HG03520 (cell line): ENCODE data around the gene EMC8.
"Not testable (repeated sequence)": the region's sequence is repeated elsewhere in the genome, so short reads cannot be mapped to it uniquely, and the experiment has no call there.

ENCODE experiments used
- ATAC-seq: cut with Tn5 transposase; IDR thresholded peaks from one replicate; pipeline ENCODE4 v1.9.1; 2021; ENCODE audit warnings: mild to moderate bottlenecking, moderate library complexity; ENCODE audit not compliant: unreplicated experiment

Gene EMC8

DNA sequence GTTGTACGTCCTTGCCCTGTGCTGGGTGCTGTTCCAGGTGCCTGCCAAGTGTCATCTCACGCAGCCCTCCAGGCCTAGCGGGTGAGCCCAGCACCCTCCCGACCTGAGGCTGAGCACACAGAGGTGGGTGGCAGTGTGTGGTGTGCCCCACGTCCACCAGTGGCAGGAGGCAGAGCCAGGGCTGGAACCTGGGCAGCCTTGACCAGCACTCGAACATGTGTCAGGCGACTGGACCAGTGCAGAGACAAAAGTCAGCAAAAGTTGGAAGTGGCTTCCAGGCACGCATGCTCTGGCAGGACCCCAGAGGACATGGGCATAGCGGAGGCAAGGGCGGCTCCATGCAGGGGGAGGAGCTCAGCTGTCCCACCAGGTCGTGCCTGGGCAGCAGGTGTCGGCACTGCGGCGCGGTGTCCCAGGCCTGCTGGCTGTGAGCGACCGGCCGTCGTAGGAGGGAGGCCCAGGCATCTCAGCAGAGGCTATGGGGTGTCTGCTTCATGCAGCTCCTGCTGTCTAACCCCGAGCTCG is 35.9 kb upstream of the EMC8 start:
- no peak for ATAC-seq

DNA sequence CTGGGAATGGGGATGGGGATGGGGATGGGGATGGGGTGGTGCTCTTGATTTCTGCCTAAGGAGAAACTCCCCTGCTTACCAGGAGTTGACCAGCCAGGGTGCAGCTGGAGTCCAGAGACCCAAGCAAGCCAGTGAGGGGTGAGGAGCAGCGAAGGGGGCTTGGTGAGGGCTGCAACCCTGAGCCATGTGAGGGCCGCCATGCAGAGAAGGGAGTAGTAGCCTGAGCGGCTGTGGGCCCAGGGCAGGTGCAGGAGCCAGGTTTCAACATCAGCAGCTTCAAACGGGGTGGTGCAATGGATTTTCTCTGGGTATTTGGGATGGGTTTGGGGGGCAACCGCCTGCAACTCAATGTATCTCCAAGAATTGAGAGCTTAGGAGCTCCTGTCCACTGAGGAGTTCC is 35.4 kb upstream of the EMC8 start:
- no peak for ATAC-seq

DNA sequence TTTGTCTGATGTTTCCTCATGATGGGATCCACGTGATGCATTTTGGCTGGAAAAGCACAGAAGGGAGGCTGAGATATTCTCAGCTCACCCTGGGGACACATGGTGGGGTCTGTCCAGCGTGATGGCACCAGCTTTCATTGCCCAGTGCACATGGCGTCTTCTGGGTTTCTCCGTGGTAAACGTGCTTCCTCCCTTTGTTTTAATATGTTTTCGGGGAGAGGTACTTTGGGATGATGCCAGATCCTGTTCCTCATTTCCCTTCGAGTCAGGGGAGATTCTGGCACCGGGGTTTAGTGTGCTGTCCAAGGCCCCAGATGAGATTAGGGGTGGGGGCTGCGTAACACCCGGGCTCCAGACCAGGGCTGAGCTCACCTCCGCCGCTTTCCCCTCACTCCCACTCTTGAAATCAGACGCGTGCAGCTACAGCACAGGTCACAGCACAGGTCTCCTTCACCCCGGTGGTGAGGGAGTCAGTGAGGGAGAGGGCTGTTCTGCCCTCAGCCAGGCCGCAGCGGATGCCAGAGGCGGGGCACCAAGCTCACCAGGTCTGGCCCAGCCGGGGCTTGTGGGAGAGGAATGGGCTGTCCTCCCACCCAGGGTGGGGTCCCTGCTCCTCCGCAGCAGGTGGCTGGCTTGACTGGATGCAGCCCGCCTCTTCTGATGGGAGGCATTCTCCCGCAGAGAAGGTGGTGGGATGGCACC is 34.0 kb upstream of the EMC8 start:
- ATAC-seq = no peak

DNA sequence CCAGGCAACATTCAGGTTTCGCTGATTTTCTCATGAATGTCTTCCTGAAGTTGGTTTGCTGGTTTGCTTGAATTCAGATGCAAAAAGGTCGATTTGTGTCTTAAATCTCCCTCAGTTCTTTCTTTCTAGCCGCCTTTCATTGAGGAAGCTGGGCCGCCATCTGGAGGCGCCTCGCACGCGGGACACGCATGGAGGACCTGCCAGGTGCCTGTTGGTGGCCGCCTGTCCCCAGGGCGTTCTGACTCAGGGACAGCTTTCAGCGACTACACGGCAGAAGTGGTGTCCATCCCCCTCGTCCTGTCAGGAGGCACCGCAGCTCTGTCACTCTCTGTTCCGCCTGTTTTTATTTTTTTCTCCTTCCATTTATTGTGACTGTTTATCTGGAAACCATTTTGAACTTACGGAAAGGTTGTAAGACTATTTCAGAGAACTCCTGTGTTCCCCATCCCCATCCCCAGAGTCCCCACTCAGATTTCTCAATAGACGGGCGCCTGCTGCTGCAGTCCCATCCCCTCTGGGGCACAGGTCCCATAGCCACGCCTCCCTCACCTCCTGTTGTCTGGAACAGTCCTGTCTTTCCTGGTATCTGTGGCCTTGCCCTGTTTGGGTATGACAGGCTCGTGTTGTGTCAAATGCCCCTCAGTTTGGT is 33.4 kb upstream of the EMC8 start:
- no peak for ATAC-seq

- no peak for ATAC-seq
These were observed 31.5 kb upstream of the EMC8 start for GRCh38 chr16:85830821-85831220.

DNA sequence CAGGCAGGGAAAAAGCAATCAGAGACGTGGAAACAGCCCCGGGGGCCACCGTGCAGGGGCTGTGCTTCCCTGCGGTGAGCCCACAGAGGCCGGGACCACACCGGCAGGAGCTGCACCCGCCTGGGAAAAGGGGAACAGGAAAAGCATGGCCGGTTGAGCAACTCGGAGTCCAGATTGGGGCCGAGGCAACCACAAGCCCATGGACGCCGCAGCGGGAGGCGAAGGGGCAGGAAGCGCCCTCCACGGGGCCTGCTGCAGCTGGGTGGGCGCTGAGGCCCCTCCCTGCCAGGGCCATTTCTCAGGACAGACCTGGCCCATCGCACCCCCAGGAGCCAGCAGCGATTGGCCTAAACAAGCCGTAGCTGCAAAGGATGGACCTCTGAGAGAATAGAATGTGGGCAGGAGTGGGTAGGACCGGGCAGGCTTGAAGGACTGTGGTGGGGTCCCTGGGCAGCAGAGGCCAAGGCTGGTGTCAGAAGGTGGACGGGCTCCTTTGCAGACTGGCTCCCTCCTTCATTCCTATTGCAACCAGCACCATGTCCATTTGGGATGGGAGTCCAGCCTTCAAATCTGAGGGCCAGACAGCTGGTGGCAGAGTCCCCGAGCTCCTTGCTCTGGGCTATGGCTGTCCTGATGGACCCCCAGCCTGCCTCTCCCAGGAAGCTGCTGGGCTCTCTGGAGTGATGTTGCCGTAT is 30.6 kb upstream of the EMC8 start:
- no peak for ATAC-seq

GRCh38 chr16:85829171-85829719 is 29.9 kb upstream of the EMC8 start:
- no peak for ATAC-seq

GRCh38 chr16:85828166-85828565 is 28.8 kb upstream of the EMC8 start:
- ATAC-seq = no peak

GRCh38 chr16:85826686-85827247 is 27.4 kb upstream of the EMC8 start:
- ATAC-seq = no peak

DNA sequence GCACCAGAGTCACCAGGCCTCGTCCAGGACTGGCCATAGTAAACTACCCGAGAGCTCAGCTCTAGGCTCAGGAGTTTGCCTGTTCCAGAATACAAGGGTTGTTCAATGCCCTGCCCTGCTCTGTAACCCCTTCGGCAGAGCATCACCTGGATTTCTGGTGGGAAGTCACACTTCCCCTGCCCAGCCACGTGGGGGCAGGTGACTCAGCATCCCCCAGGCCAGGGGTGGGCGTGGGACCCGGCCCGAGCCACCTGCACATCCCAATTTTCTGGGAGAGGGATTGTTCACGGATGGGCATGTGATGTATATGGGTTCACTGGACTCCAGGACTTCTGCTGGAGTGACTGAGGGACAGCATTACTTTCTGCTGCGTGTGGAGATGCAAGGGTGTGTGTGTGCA is 26.0 kb upstream of the EMC8 start:
- no peak for ATAC-seq

DNA sequence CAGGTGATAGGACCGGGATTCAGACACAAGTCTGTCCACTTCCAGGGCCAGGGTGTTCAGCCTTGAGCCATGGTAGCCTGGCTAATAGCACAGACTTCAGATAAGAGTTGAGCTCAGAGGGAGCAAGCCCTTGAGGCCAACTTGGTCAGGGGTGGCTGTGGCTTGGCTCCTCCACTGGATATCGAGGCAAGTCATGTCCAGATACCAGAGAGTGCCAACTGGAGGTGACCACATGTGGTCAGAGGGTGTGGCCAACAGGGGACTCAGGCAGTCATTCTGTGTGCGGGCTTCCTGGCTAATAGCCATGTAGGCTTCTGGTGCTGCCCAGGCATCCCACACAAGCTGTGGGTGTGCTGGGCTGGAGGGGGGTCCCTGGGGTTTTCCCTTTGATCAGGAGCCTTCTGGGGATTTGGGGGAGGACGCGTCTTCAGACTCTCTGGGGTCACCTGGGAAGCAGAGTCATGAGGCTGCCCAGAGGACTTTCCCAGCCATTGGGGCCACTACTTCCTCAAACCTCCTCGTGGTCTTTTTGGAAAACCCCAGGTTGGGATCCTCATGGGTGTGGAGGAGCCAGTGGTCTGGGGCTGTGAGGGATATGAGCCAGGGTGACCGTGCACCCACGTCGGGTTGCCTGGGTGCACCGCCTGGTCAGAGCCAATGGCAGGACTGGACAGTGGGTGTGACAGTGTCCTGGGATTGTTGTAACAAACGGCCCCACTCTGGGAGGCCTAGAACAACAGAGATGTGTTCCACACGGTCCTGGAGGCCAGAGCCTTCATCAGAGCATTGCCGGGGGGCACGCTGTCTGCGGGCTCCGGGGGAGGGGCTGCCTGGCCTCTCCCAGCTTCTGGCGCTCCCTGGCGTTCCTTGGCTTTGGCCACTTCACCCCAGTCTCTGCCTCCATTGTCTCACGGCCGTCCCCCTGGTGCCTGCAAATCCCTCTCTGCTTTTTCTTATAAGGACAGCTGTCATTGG is 25.1 kb upstream of the EMC8 start:
- no peak for ATAC-seq

DNA sequence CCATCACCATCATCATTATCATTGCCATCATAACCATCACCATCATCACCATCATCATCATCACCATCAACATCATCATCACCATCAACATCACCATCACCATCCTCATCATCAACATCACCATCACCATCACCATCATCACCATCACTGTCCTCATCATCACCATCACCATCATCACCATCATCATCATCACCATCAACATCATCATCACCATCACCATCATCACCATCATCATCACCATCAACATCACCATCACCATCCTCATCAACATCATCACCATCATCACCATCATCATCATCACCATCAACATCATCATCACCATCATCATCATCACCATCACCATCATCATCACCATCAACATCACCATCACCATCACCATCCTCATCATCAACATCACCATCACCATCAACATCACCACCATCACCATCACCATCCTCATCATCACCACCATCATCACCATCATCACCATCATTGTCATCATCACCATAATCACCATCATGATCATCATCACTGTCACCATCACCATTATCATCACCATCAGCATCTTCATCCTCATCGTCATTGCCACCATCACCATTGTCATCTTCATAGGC is 24.1 kb upstream of the EMC8 start:
- ATAC-seq = no peak

GRCh38 chr16:85822145-85822544 is 22.8 kb upstream of the EMC8 start:
- ATAC-seq = no peak

- ATAC-seq = peak; percentile 52
These were observed 22.2 kb upstream of the EMC8 start for GRCh38 chr16:85821390-85822135.

DNA sequence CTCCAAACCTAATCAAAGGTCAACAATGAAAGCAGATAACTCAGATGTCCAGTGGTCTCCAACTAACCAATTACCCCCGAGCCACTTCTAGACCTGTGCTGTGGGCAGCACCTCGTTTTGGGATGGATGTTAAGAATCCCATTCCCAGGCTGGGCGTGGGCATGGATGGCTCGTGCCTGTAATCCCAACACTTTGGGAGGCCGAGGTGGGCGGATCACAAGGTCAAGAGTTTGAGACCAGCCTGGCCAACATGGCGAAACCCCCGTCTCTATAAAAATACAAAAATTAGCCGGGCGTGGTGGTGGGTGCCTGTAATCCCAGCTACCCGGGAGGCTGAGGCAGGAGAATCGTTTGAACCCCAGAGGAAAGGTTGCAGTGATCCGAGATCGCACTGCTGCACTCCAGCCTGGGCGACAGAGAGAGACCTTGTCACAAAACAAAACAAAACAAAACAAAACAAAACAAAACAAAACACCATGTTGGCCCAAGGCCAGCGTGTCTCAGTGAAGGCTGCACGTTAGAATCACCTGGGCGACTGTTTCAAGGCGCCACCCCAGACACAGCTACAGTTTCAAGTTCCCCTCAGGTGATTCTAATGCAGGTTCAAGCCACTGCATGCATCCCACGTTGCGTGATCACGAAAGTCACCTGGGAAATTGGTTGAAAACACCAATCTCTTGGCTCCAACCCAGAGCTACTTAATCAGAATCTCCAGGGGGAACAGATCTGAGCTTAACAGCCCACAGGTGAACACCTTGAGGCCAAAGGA is 21.4 kb upstream of the EMC8 start:
- ATAC-seq = no peak

DNA sequence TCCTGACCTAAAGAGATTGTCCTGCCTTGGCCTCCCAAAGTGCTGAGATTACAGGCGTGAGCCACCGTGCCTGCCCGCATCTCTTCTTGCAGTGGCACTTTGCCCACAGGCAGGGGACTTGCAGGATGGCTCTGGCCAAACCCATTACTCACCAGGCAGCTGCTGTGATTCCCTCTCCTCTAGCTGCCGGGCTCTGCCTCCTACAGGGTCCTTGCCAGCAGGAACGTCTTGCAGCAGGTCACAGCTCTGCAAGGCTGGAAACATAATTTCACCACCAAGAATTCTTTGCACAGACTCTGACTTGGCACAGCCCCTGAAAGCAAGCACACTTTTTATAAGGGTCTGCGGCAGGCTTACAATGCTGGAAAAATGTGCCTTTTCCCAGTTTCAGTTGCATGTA is 20.4 kb upstream of the EMC8 start:
- ATAC-seq = no peak

DNA sequence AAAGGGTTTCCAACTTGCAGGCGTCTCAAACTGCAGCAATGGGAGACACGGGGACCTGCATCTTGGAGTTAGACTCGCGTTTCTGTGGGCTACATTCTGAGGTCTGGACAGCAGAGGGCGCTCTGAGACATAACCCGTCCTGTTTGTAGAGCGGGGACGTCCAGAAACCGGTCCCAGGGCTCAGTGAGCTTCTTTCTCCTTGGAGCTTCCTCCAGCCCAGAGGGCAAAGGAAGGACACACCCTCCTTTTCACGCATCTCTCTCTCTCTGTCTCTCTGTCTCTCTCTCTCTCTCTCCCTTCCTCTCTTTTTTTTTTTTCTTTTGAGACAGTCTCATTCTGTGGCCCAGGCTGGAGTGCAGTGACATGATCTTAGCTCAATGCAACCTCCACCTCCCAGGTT is 19.9 kb upstream of the EMC8 start:
- no peak for ATAC-seq

DNA sequence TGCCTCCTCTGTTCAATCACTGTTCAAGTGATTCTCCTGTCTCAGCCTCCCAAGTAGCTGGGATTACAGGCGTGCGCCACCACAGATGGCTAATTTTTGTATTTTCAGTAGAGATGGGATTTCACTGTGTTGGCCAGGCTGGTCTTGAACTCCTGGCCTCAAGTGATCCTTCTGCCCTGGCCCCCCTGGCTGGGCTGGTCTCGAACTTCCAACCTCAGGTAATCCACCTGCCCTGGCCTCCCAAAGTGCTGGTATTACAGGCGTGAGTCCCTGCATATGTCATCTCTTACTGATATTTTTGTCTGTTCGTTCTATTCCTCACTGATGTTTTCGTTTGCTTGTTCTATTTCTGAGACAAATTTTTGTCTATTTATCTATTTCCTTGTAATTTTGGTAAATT is 17.9 kb upstream of the EMC8 start:
- ATAC-seq = not testable (repeated sequence)
